Tibial nerve (tissue), 3 donors: ENCODE measurements around the gene RPS17.

Experiments
- POLR2A ChIP-seq, 2 donors: fragments of 450-650 bp; IDR thresholded peaks; one replicate each; pipeline ENCODE4 v1.6.1; 2017; ENCODE audit warnings: antibody characterized with exemption in 2 of 2, mild to moderate bottlenecking in 2 of 2, moderate library complexity in 2 of 2
- TF ChIP-seq, protein P1 (sequence below), 5 experiments: fragments of 200-600 bp in 3 of 5; fragments of 450-650 bp in 2 of 5; sonication (generic) in 3 of 5; IDR thresholded peaks; one replicate each; pipeline ENCODE4 v1.5.1; 2016 to 2019; ENCODE audit warnings: antibody characterized with exemption in 5 of 5, mild to moderate bottlenecking in 3 of 5, moderate library complexity in 2 of 5

DNA sequence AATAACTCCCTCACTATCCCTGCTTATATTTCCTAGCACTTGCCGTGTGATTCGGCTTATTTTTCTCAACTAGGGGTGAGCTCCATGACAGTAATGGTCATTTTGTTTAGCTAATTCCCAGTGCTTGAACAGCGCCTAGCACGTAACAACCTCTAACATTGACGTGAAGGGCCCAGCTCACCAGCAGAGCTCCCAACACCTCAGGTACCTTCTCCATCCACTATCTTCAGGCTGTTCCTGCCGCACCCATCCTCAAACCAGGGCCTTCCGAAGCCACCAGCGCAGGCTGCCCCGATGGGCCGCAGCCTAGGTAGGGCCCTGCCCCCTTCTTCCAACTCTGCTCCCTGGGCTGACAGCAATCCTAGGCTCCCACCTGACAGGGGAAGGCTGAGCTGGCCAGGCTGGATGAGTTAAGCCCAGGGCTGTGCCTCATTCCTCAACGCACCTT is 751 bp upstream of the RPS17 start:
- TF ChIP-seq, protein P1, sequence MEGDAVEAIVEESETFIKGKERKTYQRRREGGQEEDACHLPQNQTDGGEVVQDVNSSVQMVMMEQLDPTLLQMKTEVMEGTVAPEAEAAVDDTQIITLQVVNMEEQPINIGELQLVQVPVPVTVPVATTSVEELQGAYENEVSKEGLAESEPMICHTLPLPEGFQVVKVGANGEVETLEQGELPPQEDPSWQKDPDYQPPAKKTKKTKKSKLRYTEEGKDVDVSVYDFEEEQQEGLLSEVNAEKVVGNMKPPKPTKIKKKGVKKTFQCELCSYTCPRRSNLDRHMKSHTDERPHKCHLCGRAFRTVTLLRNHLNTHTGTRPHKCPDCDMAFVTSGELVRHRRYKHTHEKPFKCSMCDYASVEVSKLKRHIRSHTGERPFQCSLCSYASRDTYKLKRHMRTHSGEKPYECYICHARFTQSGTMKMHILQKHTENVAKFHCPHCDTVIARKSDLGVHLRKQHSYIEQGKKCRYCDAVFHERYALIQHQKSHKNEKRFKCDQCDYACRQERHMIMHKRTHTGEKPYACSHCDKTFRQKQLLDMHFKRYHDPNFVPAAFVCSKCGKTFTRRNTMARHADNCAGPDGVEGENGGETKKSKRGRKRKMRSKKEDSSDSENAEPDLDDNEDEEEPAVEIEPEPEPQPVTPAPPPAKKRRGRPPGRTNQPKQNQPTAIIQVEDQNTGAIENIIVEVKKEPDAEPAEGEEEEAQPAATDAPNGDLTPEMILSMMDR (IDR thresholded peaks at IDR 0.05), result no peak
- TF ChIP-seq POLR2A (IDR thresholded peaks at IDR 0.05), result no peak
